Measurements from ENCODE around the gene LRMDA. TPM values are rescaled to one million over a fixed set of nuclear protein-coding genes. Genes with fewer than 3 reads are reported as not detected.
A peak's percentile ranks its signal among the peaks of the same experiment; 100 is the strongest.

LRMDA gene
- polyA plus RNA-seq, 3 donors, result 39.8 to 59.6 (median 56.4) TPM

GRCh38 chr10:75406462-75407223 lies 24.8 kb upstream of the LRMDA start:
- peak overlapping the region in 2 of 3 experiments; percentile 86 to 92 for H3K4me3 ChIP-seq (replicated peaks in 1 of 3; ENCODE audit: low read depth in 2 of 3, low read length in 3 of 3)

More at GRCh38 chr10:75406462-75407223, 24.8 kb upstream of the LRMDA start:
- H3K79me2 ChIP-seq (ENCODE audit: insufficient read depth, low read length), result no peaks in the 10 kb centered on the region
- peaks cover 52% of the 10 kb centered on the region for H3K4me1 Mint-ChIP-seq
- peak overlapping the region; percentile 89 to 96 for H3K4me3 Mint-ChIP-seq
- H4K20me1 ChIP-seq (ENCODE audit: insufficient read depth, low read length), result peaks cover 26% of the 10 kb centered on the region
- H3K9me3 Mint-ChIP-seq, result peaks cover 0 to 24% (median 17%) of the 10 kb centered on the region in 7 donors
- H3K4me2 ChIP-seq (replicated peaks; ENCODE audit: extremely low read depth, low read length, poor library complexity, severe bottlenecking), result peak overlapping the region; percentile 99
- peaks cover 0 to 19% of the 10 kb centered on the region in 2 donors for H3K9me3 ChIP-seq (replicated peaks in 1 of 2; ENCODE audit: control insufficient read depth in 1 of 2, insufficient read depth in 1 of 2, low read length in 2 of 2)
- peaks cover 18 to 20% of the 10 kb centered on the region in 2 donors for H3K36me3 Mint-ChIP-seq
- intact Hi-C loops (cut with micrococcal nuclease), result loop anchor here (10.0 kb wide), 3 partner anchors 128 to 508 kb away; no protein-coding TSS in a partner anchor
- no peak overlapping the region for H3K27ac Mint-ChIP-seq
- no peak overlapping the region for H2AFZ ChIP-seq (ENCODE audit: insufficient read depth, low read depth, low read length, poor library complexity, severe bottlenecking)
- H3K9ac ChIP-seq (ENCODE audit: insufficient read depth, low read length, poor library complexity, severe bottlenecking), result no peak overlapping the region
- DNase-seq, result no peak
- H3K27me3 ChIP-seq (ENCODE audit: control insufficient read depth in 2 of 2, insufficient read depth in 2 of 2, low read length in 2 of 2), result peaks cover 42 to 58% of the 10 kb centered on the region in 2 donors
- H3K36me3 ChIP-seq (replicated peaks in 1 of 2; ENCODE audit: control insufficient read depth in 1 of 2, insufficient read depth in 2 of 2, low read length in 2 of 2), result no peaks in the 10 kb centered on the region
- peaks cover 64 to 87% (median 74%) of the 10 kb centered on the region in 3 donors for H3K27me3 Mint-ChIP-seq (ENCODE audit: low read depth in 3 of 3)
- 97% methylated on average over 22 of the region's 29 CpGs for WGBS (ENCODE audit: insufficient coverage)
- no peak overlapping the region for H3K27ac ChIP-seq (ENCODE audit: low read depth in 1 of 2, low read length in 2 of 2)
- peaks cover 51 to 72% of the 10 kb centered on the region in 2 donors for H3K4me1 ChIP-seq (ENCODE audit: control insufficient read depth in 1 of 2, insufficient read depth in 2 of 2, low read length in 2 of 2)
- TF ChIP-seq CTCF (IDR thresholded peaks at IDR 0.05), result no peak

Data from CD14-positive monocyte (primary cell).